Upper lobe of left lung (tissue), 4 donors: ENCODE measurements around the gene TAOK3.

Source experiments
- POLR2A ChIP-seq, 4 donors: fragments of 450-650 bp; IDR thresholded peaks; one replicate each; pipeline ENCODE4 v1.5.1; 2016 to 2017; ENCODE audit warnings: antibody characterized with exemption in 4 of 4, mild to moderate bottlenecking in 2 of 4
- TF ChIP-seq, protein P1 (sequence below), 6 experiments: fragments of 450-650 bp in 4 of 6; fragments of 200-600 bp in 2 of 6; sonication (generic) in 2 of 6; IDR thresholded peaks; one replicate each; pipeline ENCODE4 v1.5.1; 2016 to 2019; ENCODE audit warnings: antibody characterized with exemption in 6 of 6

- TF ChIP-seq, protein P1, sequence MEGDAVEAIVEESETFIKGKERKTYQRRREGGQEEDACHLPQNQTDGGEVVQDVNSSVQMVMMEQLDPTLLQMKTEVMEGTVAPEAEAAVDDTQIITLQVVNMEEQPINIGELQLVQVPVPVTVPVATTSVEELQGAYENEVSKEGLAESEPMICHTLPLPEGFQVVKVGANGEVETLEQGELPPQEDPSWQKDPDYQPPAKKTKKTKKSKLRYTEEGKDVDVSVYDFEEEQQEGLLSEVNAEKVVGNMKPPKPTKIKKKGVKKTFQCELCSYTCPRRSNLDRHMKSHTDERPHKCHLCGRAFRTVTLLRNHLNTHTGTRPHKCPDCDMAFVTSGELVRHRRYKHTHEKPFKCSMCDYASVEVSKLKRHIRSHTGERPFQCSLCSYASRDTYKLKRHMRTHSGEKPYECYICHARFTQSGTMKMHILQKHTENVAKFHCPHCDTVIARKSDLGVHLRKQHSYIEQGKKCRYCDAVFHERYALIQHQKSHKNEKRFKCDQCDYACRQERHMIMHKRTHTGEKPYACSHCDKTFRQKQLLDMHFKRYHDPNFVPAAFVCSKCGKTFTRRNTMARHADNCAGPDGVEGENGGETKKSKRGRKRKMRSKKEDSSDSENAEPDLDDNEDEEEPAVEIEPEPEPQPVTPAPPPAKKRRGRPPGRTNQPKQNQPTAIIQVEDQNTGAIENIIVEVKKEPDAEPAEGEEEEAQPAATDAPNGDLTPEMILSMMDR (IDR thresholded peaks at IDR 0.05) = no peak
- TF ChIP-seq POLR2A (IDR thresholded peaks at IDR 0.05) = no peak
Measured at GRCh38 chr12:118358008-118358359, 14.7 kb downstream of the TAOK3 start.
